ENCODE measurements around the gene NRG2. TPM values are rescaled to one million over a fixed set of nuclear protein-coding genes. Genes with fewer than 3 reads are reported as not detected.

The NRG2 gene
- polyA plus RNA-seq, 1 of the 3 experiments (the other 2 are of a cell fraction) = 3.7 TPM

DNA sequence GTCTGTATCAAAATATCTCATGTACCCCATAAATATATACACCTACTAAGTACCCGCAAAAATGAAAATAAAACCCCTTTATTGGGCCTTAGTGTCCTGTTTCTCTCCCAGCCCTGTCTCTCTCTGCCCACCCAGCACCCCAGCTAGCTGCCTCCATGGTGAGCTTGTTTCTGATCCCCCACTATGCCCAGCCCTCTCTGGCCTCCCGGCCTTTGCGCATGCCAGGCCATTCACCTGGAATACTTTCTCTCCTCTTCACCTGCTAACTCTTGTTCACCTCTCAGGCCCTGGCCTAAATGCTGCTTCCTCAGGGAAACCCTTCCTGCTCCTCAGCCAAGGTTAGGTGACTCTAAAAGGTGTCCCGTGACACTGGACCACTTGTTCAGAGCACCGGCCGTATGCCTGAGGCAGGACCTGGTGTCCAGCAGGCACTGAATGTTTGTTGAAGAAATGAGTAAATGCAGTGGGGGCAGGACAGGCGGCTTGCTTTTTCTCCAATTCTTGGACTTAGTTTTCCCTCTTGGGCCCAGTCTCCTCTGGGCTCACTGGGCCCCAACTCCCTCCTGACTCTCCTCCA is 189.0 kb downstream of the NRG2 start:
- Histone ChIP-seq H3K27me3 (ENCODE audit: insufficient read depth) (no peaks in the 10 kb centered on the region), H3K9me3 (no peaks in the 10 kb centered on the region), H3K9me2 (no peaks in the 10 kb centered on the region), H4K20me1 (ENCODE audit: insufficient read depth) (no peaks in the 10 kb centered on the region), H3K4me1 (ENCODE audit: control insufficient read depth in 1 of 2, insufficient read depth in 2 of 2, low read depth in 1 of 2, low read length in 1 of 2) (peaks cover 0 to 3% of the 10 kb centered on the region in 2 experiments; a peak in 1 of 4 replicates), H3K27ac (ENCODE audit: low read depth in 2 of 2, low read length in 1 of 2) (no peak overlapping the region), H3K36me3 (replicated peaks in 1 of 2; ENCODE audit: control insufficient read depth in 1 of 2, insufficient read depth in 2 of 2, low read length in 1 of 2) (no peaks in the 10 kb centered on the region), H3F3A (replicated peaks; ENCODE audit: insufficient read depth) (peaks cover under 1% of the 10 kb centered on the region), H2AFZ (ENCODE audit: low read depth) (no peak overlapping the region), H3K79me2 (ENCODE audit: insufficient read depth) (no peaks in the 10 kb centered on the region), H3K9ac (no peak overlapping the region), H3K4me2 (no peak overlapping the region), H3K4me3 (ENCODE audit: low read depth in 2 of 2, low read length in 1 of 2) (no peak overlapping the region)
- POLR2A ChIA-PET = no interaction called here
- TF ChIP-seq SIN3A (IDR thresholded peaks at IDR 0.05; ENCODE audit: borderline replicate concordance, low read depth, low read length) (no peak), JUND (IDR thresholded peaks at IDR 0.05) (no peak), ELF1 (IDR thresholded peaks at IDR 0.05) (no peak), FOXM1 (IDR thresholded peaks at IDR 0.05; ENCODE audit: low read depth) (no peak), RAD21 (IDR thresholded peaks at IDR 0.05; ENCODE audit: low read length) (no peak), CTCF (IDR thresholded peaks at IDR 0.05) (no peak), NRF1 (IDR thresholded peaks at IDR 0.05; ENCODE audit: low read depth, low read length) (no peak)
- TF ChIP-seq, protein P1, sequence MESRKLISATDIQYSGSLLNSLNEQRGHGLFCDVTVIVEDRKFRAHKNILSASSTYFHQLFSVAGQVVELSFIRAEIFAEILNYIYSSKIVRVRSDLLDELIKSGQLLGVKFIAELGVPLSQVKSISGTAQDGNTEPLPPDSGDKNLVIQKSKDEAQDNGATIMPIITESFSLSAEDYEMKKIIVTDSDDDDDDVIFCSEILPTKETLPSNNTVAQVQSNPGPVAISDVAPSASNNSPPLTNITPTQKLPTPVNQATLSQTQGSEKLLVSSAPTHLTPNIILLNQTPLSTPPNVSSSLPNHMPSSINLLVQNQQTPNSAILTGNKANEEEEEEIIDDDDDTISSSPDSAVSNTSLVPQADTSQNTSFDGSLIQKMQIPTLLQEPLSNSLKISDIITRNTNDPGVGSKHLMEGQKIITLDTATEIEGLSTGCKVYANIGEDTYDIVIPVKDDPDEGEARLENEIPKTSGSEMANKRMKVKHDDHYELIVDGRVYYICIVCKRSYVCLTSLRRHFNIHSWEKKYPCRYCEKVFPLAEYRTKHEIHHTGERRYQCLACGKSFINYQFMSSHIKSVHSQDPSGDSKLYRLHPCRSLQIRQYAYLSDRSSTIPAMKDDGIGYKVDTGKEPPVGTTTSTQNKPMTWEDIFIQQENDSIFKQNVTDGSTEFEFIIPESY (IDR thresholded peaks at IDR 0.05; ENCODE audit: borderline replicate concordance, low read depth) = no peak
- TF ChIP-seq, protein P2, sequence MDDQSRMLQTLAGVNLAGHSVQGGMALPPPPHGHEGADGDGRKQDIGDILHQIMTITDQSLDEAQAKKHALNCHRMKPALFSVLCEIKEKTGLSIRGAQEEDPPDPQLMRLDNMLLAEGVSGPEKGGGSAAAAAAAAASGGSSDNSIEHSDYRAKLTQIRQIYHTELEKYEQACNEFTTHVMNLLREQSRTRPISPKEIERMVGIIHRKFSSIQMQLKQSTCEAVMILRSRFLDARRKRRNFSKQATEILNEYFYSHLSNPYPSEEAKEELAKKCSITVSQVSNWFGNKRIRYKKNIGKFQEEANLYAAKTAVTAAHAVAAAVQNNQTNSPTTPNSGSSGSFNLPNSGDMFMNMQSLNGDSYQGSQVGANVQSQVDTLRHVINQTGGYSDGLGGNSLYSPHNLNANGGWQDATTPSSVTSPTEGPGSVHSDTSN (IDR thresholded peaks at IDR 0.05) = no peak
- 94% methylated on average over 7 of the region's 7 CpGs for WGBS (ENCODE audit: low lambda C conversion rate)
- CTCF ChIA-PET = interaction anchor here (1.1 to 17.2 kb wide), 4 partner anchors 9 to 89 kb away, joined by 3 to 225 read pairs (median 5); no protein-coding TSS in a partner anchor
- no peak for DNase-seq

DNA sequence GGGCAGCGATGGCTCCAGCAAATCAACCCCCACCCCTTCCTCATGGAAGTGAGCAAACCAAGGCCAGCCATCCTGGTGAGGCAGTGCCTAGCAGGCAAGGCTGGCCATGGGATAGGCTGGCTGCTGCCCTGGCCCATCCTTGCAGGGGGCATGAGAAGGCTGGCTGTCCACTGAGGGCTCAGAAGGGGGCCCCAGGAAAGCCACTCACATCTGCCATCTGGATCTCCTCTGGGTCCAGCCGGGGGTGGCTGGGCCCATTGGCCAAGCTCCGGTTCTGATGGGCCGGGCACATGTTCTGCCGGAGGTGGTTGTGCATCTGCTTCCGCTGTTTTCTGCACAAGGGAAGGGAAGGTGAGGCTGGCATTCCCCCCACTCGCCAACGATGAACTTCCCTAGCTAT is 190.4 kb downstream of the NRG2 start:
- POLR2A ChIA-PET = no interaction called here
- H3K27me3 ChIP-seq (ENCODE audit: insufficient read depth) = no peaks in the 10 kb centered on the region

More for the DNA sequence above, 190.4 kb downstream of the NRG2 start:
- Histone ChIP-seq H3F3A (replicated peaks; ENCODE audit: insufficient read depth) (peaks cover 4% of the 10 kb centered on the region), H3K9ac (no peak overlapping the region), H3K9me2 (no peaks in the 10 kb centered on the region), H3K79me2 (ENCODE audit: insufficient read depth) (no peaks in the 10 kb centered on the region), H4K20me1 (ENCODE audit: insufficient read depth) (no peaks in the 10 kb centered on the region), H3K27ac (ENCODE audit: low read depth in 2 of 2, low read length in 1 of 2) (no peak overlapping the region), H2AFZ (ENCODE audit: low read depth) (no peak overlapping the region), H3K9me3 (no peaks in the 10 kb centered on the region), H3K4me1 (ENCODE audit: control insufficient read depth in 1 of 2, insufficient read depth in 2 of 2, low read depth in 1 of 2, low read length in 1 of 2) (peaks cover 0 to 5% of the 10 kb centered on the region in 2 experiments; a peak in 1 of 4 replicates), H3K36me3 (replicated peaks in 1 of 2; ENCODE audit: control insufficient read depth in 1 of 2, insufficient read depth in 2 of 2, low read length in 1 of 2) (no peaks in the 10 kb centered on the region), H3K4me3 (ENCODE audit: low read depth in 2 of 2, low read length in 1 of 2) (no peak overlapping the region), H3K4me2 (no peak overlapping the region)
- DNase-seq = no peak
- CTCF ChIA-PET = interaction anchor here (0.9 to 17.2 kb wide), 5 partner anchors 10 to 116 kb away, joined by 3 to 225 read pairs (median 17); no protein-coding TSS in a partner anchor
- 95% methylated on average over 4 of the region's 8 CpGs for WGBS (ENCODE audit: low lambda C conversion rate)
- TF ChIP-seq FOXM1 (IDR thresholded peaks at IDR 0.05; ENCODE audit: low read depth) = no peak
- TF ChIP-seq, protein P2 (IDR thresholded peaks at IDR 0.05) = no peak
- no peak for TF ChIP-seq EZH2phosphoT487 (IDR thresholded peaks at IDR 0.05; ENCODE audit: borderline replicate concordance, low read depth)
- no peak for TF ChIP-seq RFX5 (IDR thresholded peaks at IDR 0.05; ENCODE audit: low read length)
